WERI-Rb-1 (cell line): Measurements from ENCODE around the gene UNC5CL.
"Not testable (repeated sequence)": the region's sequence is repeated elsewhere in the genome, so short reads cannot be mapped to it uniquely, and the experiment has no call there.

Experiments used
- DNase-seq: peaks from one replicate; pipeline ENCODE4 v3.0.0-alpha.2; 2020
- H3K27ac ChIP-seq: fragments of 250-450 bp; sonication (Bioruptor Pico); 2 replicates; pipeline ENCODE4 v1.5.1; 2020; ENCODE audit warnings: mild to moderate bottlenecking, moderate library complexity
- H3K27me3 ChIP-seq: fragments of 250-450 bp; sonication (Bioruptor Pico); 2 replicates; pipeline ENCODE4 v1.5.1; 2021; ENCODE audit warnings: mild to moderate bottlenecking, low read depth, moderate library complexity; ENCODE audit not compliant: insufficient read depth, severe bottlenecking
- H3K36me3 ChIP-seq: fragments of 250-450 bp; sonication (Bioruptor Pico); 2 replicates; pipeline ENCODE4 v1.5.1; 2020; ENCODE audit warnings: mild to moderate bottlenecking, moderate library complexity
- H3K4me3 ChIP-seq: 2 replicates; pipeline ENCODE4 v1.5.1; 2011; ENCODE audit warnings: low read depth, mild to moderate bottlenecking, control low read depth, low read length
- H3K9me3 ChIP-seq: fragments of 250-450 bp; sonication (Bioruptor Pico); 2 replicates; pipeline ENCODE4 v1.5.1; 2021; ENCODE audit warnings: mild to moderate bottlenecking, moderate library complexity; ENCODE audit not compliant: severe bottlenecking
- CTCF ChIP-seq: IDR thresholded peaks from 2 replicates; pipeline ENCODE4 v1.5.1; 2011; ENCODE audit warnings: low read depth, mild to moderate bottlenecking, control low read depth, inconsistent platforms, low read length

The UNC5CL gene

GRCh38 chr6:41014780-41015179, 24.2 kb downstream of the UNC5CL start:
- Histone ChIP-seq H3K9me3 (peaks cover 2% of the 10 kb centered on the region), H3K27me3 (peaks cover 5% of the 10 kb centered on the region), H3K36me3 (no peaks in the 10 kb centered on the region), H3K4me3 (no peak overlapping the region), H3K27ac (no peak overlapping the region)
- no peak for TF ChIP-seq CTCF
- DNase-seq: no peak

GRCh38 chr6:41013466-41014153, 25.4 kb downstream of the UNC5CL start:
- Histone ChIP-seq H3K4me3 (no peak overlapping the region), H3K9me3 (peaks cover 2% of the 10 kb centered on the region), H3K36me3 (no peaks in the 10 kb centered on the region), H3K27me3 (peaks cover 5% of the 10 kb centered on the region), H3K27ac (no peak overlapping the region)
- no peak for TF ChIP-seq CTCF
- no peak for DNase-seq

GRCh38 chr6:41011673-41012072, 27.3 kb downstream of the UNC5CL start:
- no peak for TF ChIP-seq CTCF
- Histone ChIP-seq H3K27me3 (peaks cover 5% of the 10 kb centered on the region), H3K36me3 (no peaks in the 10 kb centered on the region), H3K27ac (no peak overlapping the region), H3K9me3 (peaks cover 2% of the 10 kb centered on the region), H3K4me3 (no peak overlapping the region)
- DNase-seq: no peak

- no peak for TF ChIP-seq CTCF
- no peak overlapping the region for H3K4me3 ChIP-seq
- no peak for DNase-seq
- no peaks in the 10 kb centered on the region for H3K36me3 ChIP-seq
- H3K27me3 ChIP-seq: peaks cover 5% of the 10 kb centered on the region
- no peak overlapping the region for H3K27ac ChIP-seq
- no peaks in the 10 kb centered on the region for H3K9me3 ChIP-seq
Measured at GRCh38 chr6:41009669-41010068, 29.4 kb downstream of the UNC5CL start.

- no peak overlapping the region for H3K4me3 ChIP-seq
- H3K36me3 ChIP-seq: no peaks in the 10 kb centered on the region
- H3K27me3 ChIP-seq: peaks cover 5% of the 10 kb centered on the region
- H3K27ac ChIP-seq: no peak overlapping the region
- no peak for DNase-seq
- H3K9me3 ChIP-seq: no peaks in the 10 kb centered on the region
- TF ChIP-seq CTCF: no peak
Measured at GRCh38 chr6:41008011-41008410, 31.0 kb downstream of the UNC5CL start.

GRCh38 chr6:41006980-41007379, 32.0 kb downstream of the UNC5CL start:
- H3K9me3 ChIP-seq, H3K27ac ChIP-seq, H3K4me3 ChIP-seq, H3K27me3 ChIP-seq, H3K36me3 ChIP-seq, DNase-seq: not testable (repeated sequence)
